Keratinocyte (primary cell): ENCODE measurements around the gene ASZ1. TPM values are rescaled to one million over a fixed set of nuclear protein-coding genes. Genes with fewer than 3 reads are reported as not detected.

Experiments used
- DNase-seq: peaks from one replicate; pipeline ENCODE4 v3.0.0-alpha.2; 2011; ENCODE audit warnings: low read depth, missing footprints, low spot score
- FAIRE-seq: peaks from 2 replicates; lab custom pipeline; 2011; peaks lifted over from hg19 to GRCh38; lab: Jason Lieb, UNC
- H2AFZ ChIP-seq: 2 replicates; pipeline ENCODE4 v1.6.0; 2012; ENCODE audit warnings: low read length, control low read depth, inconsistent platforms; ENCODE audit not compliant: control insufficient read depth
- H3K27ac ChIP-seq: 2 replicates; pipeline ENCODE4 v1.5.1; 2011; ENCODE audit warnings: low read length; ENCODE audit not compliant: control insufficient read depth, insufficient read depth
- H3K27me3 ChIP-seq: 3 replicates; pipeline ENCODE4 v1.6.0; 2011; ENCODE audit warnings: low read length; ENCODE audit not compliant: control insufficient read depth, insufficient read depth; ENCODE audit errors: extremely low read depth
- H3K36me3 ChIP-seq, 2 experiments: 2 replicates in 1 of 2; 3 replicates in 1 of 2; pipeline ENCODE4 v1.5.1; 2011; ENCODE audit warnings: low read length in 2 of 2, mild to moderate bottlenecking in 1 of 2; ENCODE audit not compliant: control insufficient read depth in 2 of 2, insufficient read depth in 2 of 2; ENCODE audit errors: extremely low read depth in 1 of 2
- H3K4me1 ChIP-seq: 3 replicates; pipeline ENCODE4 v1.5.1; 2011; ENCODE audit warnings: low read length; ENCODE audit not compliant: control insufficient read depth, insufficient read depth; ENCODE audit errors: extremely low read depth
- H3K4me2 ChIP-seq: 3 replicates; pipeline ENCODE4 v1.6.0; 2011; ENCODE audit warnings: low read depth, low read length; ENCODE audit not compliant: control insufficient read depth, insufficient read depth; ENCODE audit errors: extremely low read depth
- H3K4me3 ChIP-seq, 3 experiments: fragments of 200-600 bp in 1 of 3; sonication (generic) in 1 of 3; 2 replicates in 2 of 3; 3 replicates in 1 of 3; pipeline ENCODE4 v1.5.1; 2011 to 2016; ENCODE audit warnings: low read length in 3 of 3, mild to moderate bottlenecking in 3 of 3, control low read depth in 2 of 3, inconsistent platforms in 1 of 3, low read depth in 1 of 3, mixed read lengths in 1 of 3, mixed run types in 1 of 3, moderate library complexity in 1 of 3; ENCODE audit not compliant: control insufficient read depth in 2 of 3, insufficient read depth in 2 of 3; ENCODE audit errors: extremely low read depth in 1 of 3
- H3K79me2 ChIP-seq: 2 replicates; pipeline ENCODE4 v1.6.0; 2012; ENCODE audit warnings: low read length; ENCODE audit not compliant: control insufficient read depth, insufficient read depth
- H3K9ac ChIP-seq: 3 replicates; pipeline ENCODE4 v1.6.0; 2011; ENCODE audit warnings: low read length; ENCODE audit not compliant: control insufficient read depth, insufficient read depth; ENCODE audit errors: extremely low read depth
- H3K9me1 ChIP-seq: 3 replicates; pipeline ENCODE4 v1.6.0; 2011; ENCODE audit warnings: low read length; ENCODE audit not compliant: control insufficient read depth, insufficient read depth; ENCODE audit errors: extremely low read depth
- H3K9me3 ChIP-seq: 2 replicates; pipeline ENCODE4 v1.5.1; 2012; ENCODE audit warnings: low read depth, low read length; ENCODE audit not compliant: control insufficient read depth
- H4K20me1 ChIP-seq: 3 replicates; pipeline ENCODE4 v1.6.0; 2011; ENCODE audit warnings: low read length; ENCODE audit not compliant: control insufficient read depth, insufficient read depth; ENCODE audit errors: extremely low read depth
- EZH2 ChIP-seq: IDR thresholded peaks from one replicate; pipeline ENCODE4 v1.6.1; 2012; ENCODE audit warnings: inconsistent platforms, mild to moderate bottlenecking, low read length, moderate library complexity
- dilution Hi-C: fragments of 300-500 bp; cut with MboI; formaldehyde crosslinking; loops from one replicate; pipeline ENCODE4 v1.7.0; 2020; ENCODE audit warnings: low sequenced_read_pairs; ENCODE audit not compliant: extremely low pct_ligation_motif_present
- polyA plus RNA-seq, 5 experiments: library from polyadenylated mRNA; depleted of rRNA in 3 of 5; stranded (reverse) in 3 of 5; stranded (forward) in 1 of 5; unstranded in 1 of 5; fragments of >200 nt; gene quantifications; 1 replicate in 1 of 5; 2 replicates in 3 of 5; 3 replicates in 1 of 5; pipeline versions ENCODE4 v1.2.1 to v1.2.3, GENCODE V29; 2011 to 2012; ENCODE audit warnings: missing spikeins in 2 of 5, low read depth in 1 of 5, low replicate concordance in 1 of 5
- TF ChIP-seq, protein P1 (sequence below), 3 experiments: IDR thresholded peaks in 1 of 3; conservative IDR thresholded peaks in 1 of 3; optimal IDR thresholded peaks in 1 of 3; 2 replicates in 2 of 3; 3 replicates in 1 of 3; pipeline versions ENCODE3 to v1.5.1; 2011; ENCODE audit warnings: low read length in 3 of 3, mild to moderate bottlenecking in 3 of 3, moderate library complexity in 2 of 3, control low read depth in 1 of 3, inconsistent platforms in 1 of 3; ENCODE audit not compliant: insufficient read depth in 2 of 3; ENCODE audit errors: extremely low read depth in 1 of 3

Gene ASZ1
- polyA plus RNA-seq, 1 donor (not counting 4 experiments of a cell fraction or from before 2014, with no cell fraction given), result not detected

DNA sequence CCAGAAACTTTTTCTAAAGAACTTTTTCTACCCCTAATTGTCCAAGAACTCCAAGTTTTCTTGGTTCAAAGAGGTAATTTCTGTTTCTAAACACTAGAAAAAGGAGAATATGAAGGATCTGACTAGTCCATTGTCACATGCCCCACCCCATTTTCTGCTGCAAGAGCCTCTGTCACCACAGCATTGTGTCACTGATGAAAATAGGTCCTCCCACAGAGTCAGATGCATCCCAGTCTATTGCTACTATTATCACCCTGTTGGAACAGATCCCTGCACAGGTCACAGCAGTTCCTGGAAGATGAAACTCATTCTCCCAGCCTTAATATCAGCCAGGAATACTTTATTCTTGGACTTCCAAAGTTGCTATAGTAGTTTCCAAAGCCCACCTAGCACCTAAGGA lies 45.0 kb upstream of the ASZ1 start:
- H4K20me1 ChIP-seq, result no peaks in the 10 kb centered on the region
- no peak overlapping the region for H2AFZ ChIP-seq
- H3K9ac ChIP-seq, result no peak overlapping the region
- TF ChIP-seq, protein P1, sequence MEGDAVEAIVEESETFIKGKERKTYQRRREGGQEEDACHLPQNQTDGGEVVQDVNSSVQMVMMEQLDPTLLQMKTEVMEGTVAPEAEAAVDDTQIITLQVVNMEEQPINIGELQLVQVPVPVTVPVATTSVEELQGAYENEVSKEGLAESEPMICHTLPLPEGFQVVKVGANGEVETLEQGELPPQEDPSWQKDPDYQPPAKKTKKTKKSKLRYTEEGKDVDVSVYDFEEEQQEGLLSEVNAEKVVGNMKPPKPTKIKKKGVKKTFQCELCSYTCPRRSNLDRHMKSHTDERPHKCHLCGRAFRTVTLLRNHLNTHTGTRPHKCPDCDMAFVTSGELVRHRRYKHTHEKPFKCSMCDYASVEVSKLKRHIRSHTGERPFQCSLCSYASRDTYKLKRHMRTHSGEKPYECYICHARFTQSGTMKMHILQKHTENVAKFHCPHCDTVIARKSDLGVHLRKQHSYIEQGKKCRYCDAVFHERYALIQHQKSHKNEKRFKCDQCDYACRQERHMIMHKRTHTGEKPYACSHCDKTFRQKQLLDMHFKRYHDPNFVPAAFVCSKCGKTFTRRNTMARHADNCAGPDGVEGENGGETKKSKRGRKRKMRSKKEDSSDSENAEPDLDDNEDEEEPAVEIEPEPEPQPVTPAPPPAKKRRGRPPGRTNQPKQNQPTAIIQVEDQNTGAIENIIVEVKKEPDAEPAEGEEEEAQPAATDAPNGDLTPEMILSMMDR (optimal IDR thresholded peaks at IDR 0.05 in 1 of 3, IDR thresholded peaks at IDR 0.05 in 1 of 3, conservative IDR thresholded peaks at IDR 0.05 in 1 of 3; ENCODE audit: extremely low read depth in 1 of 3, insufficient read depth in 2 of 3, low read length in 3 of 3), result no peak
- TF ChIP-seq EZH2, result no peak
- H3K79me2 ChIP-seq, result no peaks in the 10 kb centered on the region
- FAIRE-seq, result no peak
- DNase-seq, result no peak
- no peak overlapping the region for H3K4me2 ChIP-seq
- H3K4me3 ChIP-seq, result no peak overlapping the region
- no peaks in the 10 kb centered on the region for H3K36me3 ChIP-seq
- no peaks in the 10 kb centered on the region for H3K27me3 ChIP-seq
- no peaks in the 10 kb centered on the region for H3K9me1 ChIP-seq
- H3K27ac ChIP-seq, result no peak overlapping the region
- H3K4me1 ChIP-seq, result no peaks in the 10 kb centered on the region
- no peaks in the 10 kb centered on the region for H3K9me3 ChIP-seq
- dilution Hi-C loops, result no loop called here

DNA sequence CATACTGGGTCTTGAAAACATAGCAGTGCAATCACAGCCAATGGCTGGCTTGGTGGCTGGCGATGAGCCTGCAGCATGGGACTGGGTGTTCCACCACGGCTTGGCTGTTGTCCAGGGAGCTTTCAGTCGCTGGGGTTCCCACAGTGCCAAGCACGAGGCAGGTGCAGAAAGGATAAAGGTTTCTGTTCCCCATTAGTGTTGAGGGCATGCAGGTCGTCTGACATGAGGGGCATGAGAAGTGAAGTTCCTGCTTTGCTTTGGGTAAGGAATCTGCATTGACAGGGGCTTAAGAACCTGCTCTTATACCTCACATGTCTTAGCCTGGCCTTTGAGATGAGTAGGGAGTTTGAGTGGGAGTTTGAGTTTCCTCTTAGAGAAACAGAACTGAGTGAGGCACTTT lies 43.5 kb upstream of the ASZ1 start:
- H3K36me3 ChIP-seq, result no peaks in the 10 kb centered on the region
- no peak overlapping the region for H3K4me2 ChIP-seq
- H3K79me2 ChIP-seq, result no peaks in the 10 kb centered on the region
- no peaks in the 10 kb centered on the region for H3K4me1 ChIP-seq
- H2AFZ ChIP-seq, result no peak overlapping the region
- no peak overlapping the region for H3K27ac ChIP-seq
- no peaks in the 10 kb centered on the region for H3K27me3 ChIP-seq
- FAIRE-seq, result no peak
- H3K9me1 ChIP-seq, result no peaks in the 10 kb centered on the region
- TF ChIP-seq EZH2, result no peak
- TF ChIP-seq, protein P1 (optimal IDR thresholded peaks at IDR 0.05 in 1 of 3, IDR thresholded peaks at IDR 0.05 in 1 of 3, conservative IDR thresholded peaks at IDR 0.05 in 1 of 3; ENCODE audit: extremely low read depth in 1 of 3, insufficient read depth in 2 of 3, low read length in 3 of 3), result no peak
- no peak overlapping the region for H3K4me3 ChIP-seq
- H4K20me1 ChIP-seq, result no peaks in the 10 kb centered on the region
- DNase-seq, result no peak
- H3K9me3 ChIP-seq, result no peaks in the 10 kb centered on the region
- dilution Hi-C loops, result no loop called here
- no peak overlapping the region for H3K9ac ChIP-seq
